Neural progenitor cell (in vitro differentiated cells): ENCODE data around the gene DAAM2. TPM values are rescaled to one million over a fixed set of nuclear protein-coding genes. Genes with fewer than 3 reads are reported as not detected.

Experiments used
- DNase-seq: peaks from one replicate; pipeline ENCODE4 v3.0.0-alpha.2; 2016; ENCODE audit warnings: low spot score
- H2AFZ ChIP-seq: fragments of 200-600 bp; sonication (generic); replicated peaks from 2 replicates; pipeline ENCODE4 v1.6.1; 2016; ENCODE audit warnings: antibody characterized with exemption
- H3F3A ChIP-seq: fragments of 200-600 bp; sonication (generic); 2 replicates; pipeline ENCODE4 v1.6.1; 2016; ENCODE audit warnings: antibody characterized with exemption, low read depth
- H3K27ac ChIP-seq: fragments of 200-600 bp; sonication (generic); 2 replicates; pipeline ENCODE4 v1.5.1; 2016; ENCODE audit warnings: mild to moderate bottlenecking
- H3K27me3 ChIP-seq: fragments of 200-600 bp; sonication (generic); 2 replicates; pipeline ENCODE4 v1.6.1; 2016; ENCODE audit warnings: mild to moderate bottlenecking, moderate library complexity
- H3K36me3 ChIP-seq: fragments of 200-600 bp; sonication (generic); 2 replicates; pipeline ENCODE4 v1.5.1; 2016
- H3K4me1 ChIP-seq: fragments of 200-600 bp; sonication (generic); 2 replicates; pipeline ENCODE4 v1.6.1; 2016; ENCODE audit warnings: mixed run types
- H3K4me2 ChIP-seq: fragments of 200-600 bp; sonication (generic); 2 replicates; pipeline ENCODE4 v1.6.1; 2016
- H3K4me3 ChIP-seq: fragments of 200-600 bp; sonication (generic); 2 replicates; pipeline ENCODE4 v1.5.1; 2016
- H3K79me2 ChIP-seq: fragments of 200-600 bp; sonication (generic); 2 replicates; pipeline ENCODE4 v1.6.1; 2016; ENCODE audit warnings: low read depth
- H3K9ac ChIP-seq: fragments of 200-600 bp; sonication (generic); 2 replicates; pipeline ENCODE4 v1.6.1; 2016
- H3K9me3 ChIP-seq: fragments of 200-600 bp; sonication (generic); 2 replicates; pipeline ENCODE4 v1.5.1; 2016; ENCODE audit warnings: low read depth
- H4K20me1 ChIP-seq: fragments of 200-600 bp; sonication (generic); 2 replicates; pipeline ENCODE4 v1.6.1; 2016; ENCODE audit warnings: low read depth
- H3K27ac Mint-ChIP-seq: 3 replicates; pipeline ENCODE4 v1.8.0; 2021; ENCODE audit warnings: mixed read lengths
- H3K27me3 Mint-ChIP-seq: 2 replicates; pipeline ENCODE4 v1.8.0; 2022; ENCODE audit warnings: low read depth, mild to moderate bottlenecking, inconsistent platforms, moderate library complexity, mixed read lengths; ENCODE audit not compliant: insufficient read depth
- H3K36me3 Mint-ChIP-seq: 3 replicates; pipeline ENCODE4 v1.8.0; 2021; ENCODE audit warnings: mixed read lengths
- H3K4me1 Mint-ChIP-seq: 3 replicates; pipeline ENCODE4 v1.8.0; 2021; ENCODE audit warnings: mixed read lengths
- H3K4me3 Mint-ChIP-seq: 3 replicates; pipeline ENCODE4 v1.8.0; 2021; ENCODE audit warnings: mild to moderate bottlenecking, moderate library complexity, mixed read lengths
- H3K9me3 Mint-ChIP-seq: 3 replicates; pipeline ENCODE4 v1.8.0; 2020; ENCODE audit warnings: mixed read lengths
- CTCF ChIP-seq: fragments of 200-600 bp; sonication (generic); IDR thresholded peaks from 2 replicates; pipeline ENCODE4 v1.5.1; 2017; ENCODE audit warnings: antibody characterized with exemption, mild to moderate bottlenecking
- EZH2 ChIP-seq: fragments of 200-600 bp; sonication (generic); IDR thresholded peaks from 2 replicates; pipeline ENCODE4 v1.6.1; 2017; ENCODE audit warnings: antibody characterized with exemption, mild to moderate bottlenecking, moderate library complexity
- EZH2phosphoT487 ChIP-seq: fragments of 200-600 bp; sonication (generic); IDR thresholded peaks from 2 replicates; pipeline ENCODE4 v1.6.1; 2017; ENCODE audit warnings: antibody characterized with exemption
- total RNA-seq: library from RNA; depleted of rRNA; stranded (reverse); fragments of >200 nt; gene quantifications from 2 replicates; pipeline ENCODE4 v1.2.3, GENCODE V29; 2015; ENCODE audit warnings: low replicate concordance

The DAAM2 gene
- total RNA-seq, 1 donor from 2014 or later, result 2.1 TPM

- H3K4me3 Mint-ChIP-seq, result no peak overlapping the region
- no peak for TF ChIP-seq CTCF
- TF ChIP-seq EZH2, result no peak
- no peak for TF ChIP-seq EZH2phosphoT487
- Histone ChIP-seq H3K4me3 (no peak overlapping the region), H3K4me1 (peaks cover 6% of the 10 kb centered on the region), H3K27me3 (no peaks in the 10 kb centered on the region), H3K4me2 (no peak overlapping the region), H3K27ac (no peak overlapping the region), H3K9ac (no peak overlapping the region), H4K20me1 (no peaks in the 10 kb centered on the region), H3K36me3 (no peaks in the 10 kb centered on the region), H2AFZ (peak overlapping the region; percentile 54), H3K9me3 (no peaks in the 10 kb centered on the region), H3K79me2 (no peaks in the 10 kb centered on the region), H3F3A (no peaks in the 10 kb centered on the region)
- H3K4me1 Mint-ChIP-seq, result peaks cover 8% of the 10 kb centered on the region
- H3K27me3 Mint-ChIP-seq, result no peaks in the 10 kb centered on the region
- no peak overlapping the region for H3K27ac Mint-ChIP-seq
- H3K9me3 Mint-ChIP-seq, result no peaks in the 10 kb centered on the region
- DNase-seq, result no peak
- no peaks in the 10 kb centered on the region for H3K36me3 Mint-ChIP-seq
Measured at GRCh38 chr6:39861663-39862062, 69.5 kb downstream of the DAAM2 start.

GRCh38 chr6:39865011-39865888, 73.1 kb downstream of the DAAM2 start:
- Histone ChIP-seq H3K27me3 (no peaks in the 10 kb centered on the region), H3K27ac (no peak overlapping the region), H3K4me1 (peaks cover 3% of the 10 kb centered on the region), H3K9me3 (no peaks in the 10 kb centered on the region), H3K4me3 (no peak overlapping the region), H3K9ac (no peak overlapping the region), H3K79me2 (no peaks in the 10 kb centered on the region), H2AFZ (peak overlapping the region; percentile 4), H4K20me1 (no peaks in the 10 kb centered on the region), H3K4me2 (no peak overlapping the region), H3F3A (no peaks in the 10 kb centered on the region), H3K36me3 (no peaks in the 10 kb centered on the region)
- DNase-seq, result peak; percentile 81
- H3K4me3 Mint-ChIP-seq, result no peak overlapping the region
- peak; percentile 79 for TF ChIP-seq CTCF
- TF ChIP-seq EZH2phosphoT487, result no peak
- peaks cover 8% of the 10 kb centered on the region for H3K4me1 Mint-ChIP-seq
- H3K27me3 Mint-ChIP-seq, result peaks cover 2% of the 10 kb centered on the region
- peaks cover 2% of the 10 kb centered on the region for H3K9me3 Mint-ChIP-seq
- peaks cover 3% of the 10 kb centered on the region for H3K36me3 Mint-ChIP-seq
- H3K27ac Mint-ChIP-seq, result no peak overlapping the region

GRCh38 chr6:39867592-39867991, 75.4 kb downstream of the DAAM2 start:
- H3F3A ChIP-seq, result no peaks in the 10 kb centered on the region
- H3K79me2 ChIP-seq, result no peaks in the 10 kb centered on the region
- H3K36me3 ChIP-seq, result no peaks in the 10 kb centered on the region
- H2AFZ ChIP-seq, result no peak overlapping the region
- H3K27ac ChIP-seq, result no peak overlapping the region
- H3K9me3 ChIP-seq, result no peaks in the 10 kb centered on the region
- H3K4me1 Mint-ChIP-seq, result peaks cover 4% of the 10 kb centered on the region
- peaks cover 3% of the 10 kb centered on the region for H3K36me3 Mint-ChIP-seq
- H3K4me3 Mint-ChIP-seq, result no peak overlapping the region
- H3K27me3 ChIP-seq, result no peaks in the 10 kb centered on the region
- no peaks in the 10 kb centered on the region for H4K20me1 ChIP-seq
- DNase-seq, result no peak
- H3K27ac Mint-ChIP-seq, result no peak overlapping the region
- H3K27me3 Mint-ChIP-seq, result peaks cover 2% of the 10 kb centered on the region
- no peak for TF ChIP-seq CTCF
- TF ChIP-seq EZH2, result no peak
- TF ChIP-seq EZH2phosphoT487, result no peak
- H3K9ac ChIP-seq, result no peak overlapping the region
- no peaks in the 10 kb centered on the region for H3K4me1 ChIP-seq
- peaks cover 2% of the 10 kb centered on the region for H3K9me3 Mint-ChIP-seq
- H3K4me3 ChIP-seq, result no peak overlapping the region
- no peak overlapping the region for H3K4me2 ChIP-seq
